8988T (cell line): Measurements from ENCODE around the gene CHN1.

Source experiments
- DNase-seq: peaks from one replicate; pipeline ENCODE4 v3.0.0; 2011

The CHN1 gene

GRCh38 chr2:174815526-174815925 is 189.7 kb downstream of the CHN1 start:
- DNase-seq: no peak

GRCh38 chr2:174812037-174812436 is 193.1 kb downstream of the CHN1 start:
- DNase-seq: no peak

- no peak for DNase-seq
Observed at GRCh38 chr2:174807931-174808330, 197.2 kb downstream of the CHN1 start.

- DNase-seq: no peak
Observed at GRCh38 chr2:174805803-174806202, 199.4 kb downstream of the CHN1 start.

- no peak for DNase-seq
Observed at GRCh38 chr2:174802459-174802858, 202.7 kb downstream of the CHN1 start.

GRCh38 chr2:174800436-174801205 is 204.6 kb downstream of the CHN1 start:
- DNase-seq: no peak

GRCh38 chr2:174798801-174799200 is 206.4 kb downstream of the CHN1 start:
- DNase-seq: no peak

GRCh38 chr2:174797781-174798276 is 207.4 kb downstream of the CHN1 start:
- no peak for DNase-seq

- DNase-seq: no peak
Observed at GRCh38 chr2:174796319-174796771, 208.8 kb downstream of the CHN1 start.

GRCh38 chr2:174794851-174795374 is 210.3 kb downstream of the CHN1 start:
- DNase-seq: no peak

- DNase-seq: no peak
Observed at GRCh38 chr2:174792309-174793025, 212.7 kb downstream of the CHN1 start.

- no peak for DNase-seq
Observed at GRCh38 chr2:174791746-174792280, 213.4 kb downstream of the CHN1 start.

GRCh38 chr2:174791020-174791419 is 214.2 kb downstream of the CHN1 start:
- DNase-seq: no peak

- DNase-seq: no peak
Observed at GRCh38 chr2:174789001-174789400, 216.2 kb downstream of the CHN1 start.

- DNase-seq: no peak
Observed at GRCh38 chr2:174788291-174788929, 216.8 kb downstream of the CHN1 start.

- DNase-seq: no peak
Observed at GRCh38 chr2:174787487-174788205, 217.5 kb downstream of the CHN1 start.

- no peak for DNase-seq
Observed at GRCh38 chr2:174786066-174786725, 219.0 kb downstream of the CHN1 start.

GRCh38 chr2:174785481-174785880 is 219.7 kb downstream of the CHN1 start:
- no peak for DNase-seq

- no peak for DNase-seq
Observed at GRCh38 chr2:174784909-174785308, 220.3 kb downstream of the CHN1 start.

GRCh38 chr2:174784316-174784715 is 220.9 kb downstream of the CHN1 start:
- DNase-seq: no peak

- DNase-seq: no peak
Observed at GRCh38 chr2:174781996-174782395, 223.2 kb downstream of the CHN1 start.

GRCh38 chr2:174781298-174781697 is 223.9 kb downstream of the CHN1 start:
- no peak for DNase-seq
